Stimulated activated naive CD4-positive, alpha-beta T cell treated with Interleukin-2 at 50 U/mL for 16 hours (primary cell): ENCODE results near the gene TUBG2.
A peak's percentile ranks its signal among the peaks of the same experiment; 100 is the strongest.

Experiments
- DNase-seq: peaks from one replicate; lab custom pipeline; 2025; lab: John Stamatoyannopoulos, UW

The TUBG2 gene

DNA sequence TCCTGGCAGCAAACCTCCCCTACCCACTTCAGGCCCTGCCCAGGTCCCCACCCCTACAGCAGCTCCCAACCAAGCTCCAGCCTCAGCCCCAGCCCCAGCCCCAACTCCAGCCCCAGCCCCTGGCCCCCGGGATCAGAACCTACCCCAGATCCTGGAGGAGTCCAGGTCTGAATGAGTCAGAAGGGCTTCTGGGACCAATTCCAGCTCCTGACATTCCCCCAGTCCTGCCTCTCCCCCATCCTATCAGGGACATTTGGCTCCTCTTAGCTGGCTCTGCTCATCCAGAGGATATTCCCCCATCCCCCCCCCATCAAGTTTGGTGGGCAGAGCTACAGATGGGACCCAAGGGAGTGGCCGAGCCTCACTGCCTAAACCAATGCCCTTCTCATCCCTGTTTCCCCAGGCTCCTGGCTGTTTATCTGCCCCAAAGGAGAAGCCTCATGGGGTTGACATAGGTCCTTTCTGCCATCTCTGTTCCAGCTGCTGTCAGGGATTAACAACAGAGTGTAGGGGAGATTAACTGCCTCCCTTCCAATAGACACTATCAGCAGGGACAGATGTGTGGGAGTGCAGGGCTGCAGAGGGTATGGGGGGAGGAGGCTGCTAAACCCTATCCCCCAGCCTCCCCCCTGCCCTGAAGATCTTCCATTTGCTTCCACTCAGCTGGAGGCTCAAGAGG is 39.8 kb downstream of the TUBG2 start:
- no peak for DNase-seq

DNA sequence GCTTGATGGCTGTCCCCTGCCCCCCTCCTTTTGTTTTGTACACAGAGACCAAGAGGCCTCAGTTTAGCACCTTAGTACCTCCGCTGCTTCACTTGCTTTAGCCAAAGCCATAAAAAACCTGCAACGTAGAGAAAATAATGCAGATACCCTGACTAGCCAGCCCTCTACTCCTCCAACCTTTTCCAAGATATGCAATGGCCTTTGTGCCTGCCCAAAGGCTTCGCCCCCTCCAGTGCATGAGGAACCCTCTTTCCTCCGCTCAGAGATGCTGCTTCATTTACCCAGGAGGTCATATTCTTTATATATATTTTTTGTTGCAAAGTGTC is 40.3 kb downstream of the TUBG2 start:
- no peak for DNase-seq

DNA sequence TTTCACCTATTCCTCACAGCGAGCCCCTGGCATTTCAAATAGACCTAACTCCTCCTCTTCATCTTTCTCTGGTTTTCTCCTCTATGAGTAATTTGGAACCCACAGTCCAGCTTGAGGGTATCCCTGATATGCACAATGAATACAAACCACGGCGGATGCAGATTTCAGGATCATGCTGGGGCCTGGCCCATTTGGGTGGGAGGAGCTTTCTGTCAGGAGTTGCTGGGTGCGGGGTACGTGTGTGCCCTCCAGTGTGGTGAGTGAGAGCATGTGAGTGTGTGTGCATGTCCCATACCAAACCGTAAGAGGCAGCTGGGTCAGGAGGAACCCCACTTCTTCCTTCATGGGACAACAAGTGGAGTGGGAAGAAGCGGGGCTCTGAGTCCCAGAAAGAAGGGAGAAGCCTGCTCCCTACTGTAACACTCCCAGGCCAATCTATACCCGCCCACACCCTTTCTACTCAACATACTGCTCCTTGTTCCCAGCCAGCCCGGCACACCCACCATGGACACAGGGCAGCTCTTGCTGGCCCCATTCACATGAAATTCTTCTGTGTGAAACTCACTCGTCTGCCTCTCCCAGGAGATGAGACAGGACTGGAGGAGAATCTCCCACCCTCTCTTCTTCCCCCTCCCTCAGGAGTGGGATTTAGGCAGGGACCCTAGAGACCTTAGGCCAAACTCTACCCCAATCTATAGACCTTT is 41.7 kb downstream of the TUBG2 start:
- DNase-seq: no peak

DNA sequence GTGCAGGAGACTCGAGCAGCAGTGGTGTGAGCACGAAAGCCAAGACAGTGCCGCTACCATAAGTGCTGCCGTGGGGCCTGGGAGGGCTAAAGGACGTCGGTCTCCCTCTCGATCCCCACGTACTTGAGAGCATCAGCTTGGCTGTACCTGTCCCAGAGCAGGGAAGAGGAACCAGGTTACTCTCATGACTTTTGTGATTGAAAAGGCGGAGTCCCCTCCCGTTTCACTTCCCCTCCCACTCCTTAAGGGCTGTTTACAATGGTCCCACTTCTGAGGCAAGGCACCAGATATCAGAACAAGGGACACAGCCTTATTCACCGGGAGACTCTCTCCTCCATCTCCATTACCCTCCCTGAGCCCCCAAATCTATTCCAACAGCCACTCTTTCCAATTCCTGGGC is 43.4 kb downstream of the TUBG2 start:
- no peak for DNase-seq

DNA sequence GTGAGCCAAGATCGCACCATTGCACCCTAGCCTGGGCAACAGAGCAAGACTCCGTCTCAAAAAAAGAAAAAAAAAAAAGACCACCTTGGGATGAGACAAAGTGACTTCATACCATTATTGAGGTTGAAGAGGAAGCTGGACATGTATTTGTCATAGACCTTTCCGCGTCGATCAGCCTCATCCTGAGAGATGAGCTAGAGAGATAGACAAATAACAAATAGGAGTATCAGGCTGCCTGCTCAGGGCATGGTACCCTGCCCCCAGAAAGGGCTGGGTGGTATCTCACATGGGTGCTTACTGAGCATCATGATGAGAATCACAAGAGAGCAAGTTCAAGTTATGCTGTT is 45.4 kb downstream of the TUBG2 start:
- no peak for DNase-seq

DNA sequence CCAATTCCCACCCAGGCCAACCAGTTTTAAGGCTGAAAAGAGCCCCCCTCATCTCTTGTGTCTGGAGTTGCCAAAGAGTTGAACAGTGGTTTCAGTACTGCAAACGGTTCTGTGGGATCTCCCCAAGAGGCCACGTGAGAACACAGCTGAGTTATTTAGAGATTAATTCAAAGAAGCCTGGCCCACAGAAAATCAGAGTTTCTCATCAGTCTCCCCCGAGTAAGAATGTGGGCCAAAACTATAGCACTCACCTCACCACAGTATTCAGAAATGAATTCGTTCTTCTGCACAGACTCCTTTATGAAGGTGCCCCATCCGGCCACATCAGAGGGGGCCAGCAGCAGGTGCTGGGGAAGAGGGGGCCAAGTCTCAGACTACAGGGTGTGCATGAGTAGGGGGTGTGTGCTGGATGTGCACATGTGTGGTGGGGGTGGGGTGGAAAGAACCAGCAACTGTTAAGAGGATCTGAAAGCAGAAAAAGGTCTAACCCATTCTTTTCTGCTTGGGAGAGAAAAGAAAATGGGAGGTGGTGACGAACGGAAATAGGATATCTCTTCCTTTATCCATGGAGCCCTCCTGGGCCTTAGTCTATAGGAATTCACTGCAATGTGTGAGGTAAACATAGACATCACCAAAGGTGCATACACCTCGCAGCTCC is 45.9 kb downstream of the TUBG2 start:
- peak; percentile 28 for DNase-seq

DNA sequence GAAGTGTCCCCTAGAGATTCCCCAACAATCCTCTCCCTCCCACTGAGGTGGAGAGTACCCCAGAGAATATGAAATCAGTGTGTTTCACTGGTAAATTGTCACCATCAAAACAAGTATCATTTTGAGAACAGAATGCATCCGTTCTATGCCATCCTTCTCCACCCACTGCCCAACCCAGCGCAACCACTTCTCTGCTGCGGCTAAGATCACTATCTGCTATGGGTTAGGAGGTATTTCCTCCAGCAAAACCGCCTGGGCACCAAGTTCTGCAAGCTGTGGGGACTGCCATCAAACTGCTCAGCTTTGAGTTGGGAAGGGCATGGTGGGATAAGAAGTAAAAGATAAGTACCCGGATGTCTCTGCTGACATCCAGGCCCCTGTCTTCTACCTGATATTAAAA is 47.6 kb downstream of the TUBG2 start:
- peak; percentile 58 for DNase-seq

DNA sequence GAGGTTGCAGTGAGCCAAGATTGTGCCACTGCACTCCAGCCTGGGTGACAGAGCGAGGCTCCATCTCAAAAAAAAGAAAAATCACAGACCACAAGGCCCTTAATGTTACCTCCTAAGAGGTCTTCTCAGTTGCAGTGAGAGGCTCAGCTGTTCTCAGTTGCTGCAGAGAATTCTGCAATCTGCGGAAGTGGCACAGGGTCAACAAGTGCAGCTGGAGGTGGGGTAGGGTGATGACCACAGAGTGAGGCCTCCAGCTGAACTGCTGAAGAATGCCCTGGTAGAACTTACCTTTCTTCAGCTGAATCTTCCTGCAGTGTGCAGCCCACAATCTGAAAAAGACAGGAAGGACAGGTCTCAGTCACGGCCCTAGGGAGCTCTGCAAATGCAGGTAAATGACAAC is 49.5 kb downstream of the TUBG2 start:
- DNase-seq: no peak

DNA sequence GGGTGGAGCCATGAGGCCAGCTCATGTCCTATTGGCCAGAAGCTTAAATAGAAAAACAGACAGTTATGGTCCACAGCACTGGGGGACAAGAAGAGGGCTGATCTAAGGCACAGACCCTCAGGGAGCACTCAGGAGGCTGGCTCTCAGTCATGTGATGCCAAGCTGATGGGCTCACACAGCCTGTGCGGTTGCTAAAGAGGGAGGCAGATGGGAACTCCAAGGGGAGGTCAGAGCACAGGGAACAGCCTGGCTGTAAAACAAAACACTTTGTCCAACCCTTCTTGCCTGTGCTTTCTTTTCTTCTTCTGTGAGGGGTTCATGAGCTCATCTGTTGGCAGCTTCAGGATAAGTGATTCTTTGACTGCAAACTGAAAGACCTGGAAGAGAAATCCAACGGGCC is 50.5 kb downstream of the TUBG2 start:
- no peak for DNase-seq
